ENCODE measurements around the gene SRP9.
"Not testable (repeated sequence)": the region's sequence is repeated elsewhere in the genome, so short reads cannot be mapped to it uniquely, and the experiment has no call there.

The SRP9 gene

GRCh38 chr1:225778337-225778669, 677 bp downstream of the SRP9 start:
- DNase-seq, result no peak

DNA sequence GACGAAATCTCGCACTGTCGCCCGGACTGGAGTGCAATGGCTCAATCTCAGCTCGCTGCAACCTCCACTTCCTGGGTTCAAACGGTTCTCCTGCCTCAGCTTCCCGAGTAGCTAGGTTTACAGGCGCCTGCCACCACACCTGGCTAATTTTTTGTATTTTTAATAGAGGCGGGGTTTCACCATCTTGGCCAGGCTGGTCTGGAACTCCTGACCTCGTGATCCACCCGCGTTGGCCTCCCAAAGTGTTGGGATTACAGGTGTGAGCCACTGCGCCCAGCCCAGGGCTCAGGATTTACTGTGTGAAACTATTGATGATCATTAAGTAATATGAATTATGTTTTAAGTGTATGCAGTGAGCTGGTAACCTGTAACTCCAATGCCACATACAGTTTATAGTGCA, 1.5 kb downstream of the SRP9 start:
- not testable (repeated sequence) for DNase-seq

GRCh38 chr1:225780134-225780533, 2.5 kb downstream of the SRP9 start:
- no peak for DNase-seq

DNA sequence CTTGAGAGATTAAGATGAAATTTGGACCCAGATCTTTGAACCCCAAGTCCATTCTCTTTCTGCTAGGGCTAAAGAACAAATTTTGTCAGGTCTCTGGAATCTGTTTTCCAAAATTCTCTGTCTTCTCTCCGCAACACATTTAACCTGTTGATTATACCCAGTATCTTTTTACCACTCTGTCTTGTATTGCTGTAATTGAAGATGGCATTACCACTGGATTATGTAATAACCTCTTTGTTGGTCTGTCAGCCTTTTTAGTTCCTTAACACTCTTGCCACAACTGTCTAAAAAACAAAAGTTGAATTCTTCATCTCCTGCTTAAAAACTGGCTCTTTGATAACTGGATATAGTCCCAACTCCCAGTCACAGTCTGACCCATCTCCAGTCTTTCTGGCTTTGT, 3.0 kb downstream of the SRP9 start:
- no peak for DNase-seq

GRCh38 chr1:225789142-225789541, 11.5 kb downstream of the SRP9 start:
- DNase-seq, result not testable (repeated sequence)

- DNase-seq, result no peak
These were observed 17.3 kb downstream of the SRP9 start for GRCh38 chr1:225794954-225795353.

GRCh38 chr1:225796097-225796496, 18.5 kb downstream of the SRP9 start:
- not testable (repeated sequence) for DNase-seq

DNA sequence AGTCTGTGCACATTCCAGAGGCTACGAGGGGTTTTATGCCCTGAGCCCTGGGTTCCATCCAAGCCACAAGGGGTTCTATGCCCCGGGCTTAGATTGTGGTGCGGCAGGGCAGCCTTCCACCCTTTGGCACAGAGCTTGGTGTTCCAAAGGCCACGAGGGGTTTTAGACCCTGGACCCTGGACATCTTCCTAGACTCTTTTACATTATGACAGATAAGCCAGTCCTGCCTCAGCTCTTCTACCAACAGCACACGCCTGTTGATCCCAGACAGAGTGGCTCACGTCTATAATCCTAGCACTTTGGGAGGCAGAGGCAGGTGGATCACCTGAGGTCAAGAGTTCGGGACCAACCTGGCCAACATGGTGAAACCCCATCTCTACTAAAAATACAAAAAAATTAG, 23.5 kb downstream of the SRP9 start:
- not testable (repeated sequence) for DNase-seq

DNA sequence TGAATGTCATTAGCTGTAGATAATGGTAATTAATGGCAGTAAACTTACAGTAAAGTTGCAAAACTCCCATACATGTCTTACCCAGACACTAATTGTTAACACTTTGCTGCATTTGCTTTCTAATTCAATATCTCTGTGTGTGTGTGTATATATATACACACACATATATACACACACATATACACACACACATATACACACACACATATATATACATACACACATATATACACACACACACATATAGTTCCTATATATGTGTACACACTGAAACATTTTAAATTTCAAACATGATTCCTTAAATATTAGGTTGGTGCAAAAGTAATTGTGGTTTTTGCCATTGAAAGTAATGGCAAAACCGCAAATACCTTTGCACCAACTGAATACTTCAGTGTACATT, 28.6 kb downstream of the SRP9 start:
- no peak for DNase-seq

DNA sequence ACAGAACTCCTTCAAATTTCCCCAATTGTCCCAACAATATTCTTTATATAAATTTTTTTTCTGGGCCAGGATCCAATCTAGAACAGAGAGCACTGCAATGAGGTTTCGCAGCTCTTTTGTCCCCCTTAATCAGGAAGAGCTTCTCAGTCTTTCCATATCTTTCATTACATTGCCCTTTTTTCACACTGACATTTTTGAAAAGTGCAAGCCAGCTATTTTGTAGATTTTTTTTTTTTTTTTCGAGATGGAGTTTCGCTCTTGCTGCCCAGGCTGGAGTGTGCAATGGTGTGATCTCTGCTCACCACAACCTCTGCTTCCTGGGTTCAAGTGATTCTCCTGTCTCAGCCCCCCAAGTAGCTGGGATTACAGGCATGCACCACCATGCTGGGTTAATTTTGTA, 29.1 kb downstream of the SRP9 start:
- not testable (repeated sequence) for DNase-seq

- DNase-seq, result no peak
These were observed 30.5 kb downstream of the SRP9 start for GRCh38 chr1:225808136-225808535.

DNA sequence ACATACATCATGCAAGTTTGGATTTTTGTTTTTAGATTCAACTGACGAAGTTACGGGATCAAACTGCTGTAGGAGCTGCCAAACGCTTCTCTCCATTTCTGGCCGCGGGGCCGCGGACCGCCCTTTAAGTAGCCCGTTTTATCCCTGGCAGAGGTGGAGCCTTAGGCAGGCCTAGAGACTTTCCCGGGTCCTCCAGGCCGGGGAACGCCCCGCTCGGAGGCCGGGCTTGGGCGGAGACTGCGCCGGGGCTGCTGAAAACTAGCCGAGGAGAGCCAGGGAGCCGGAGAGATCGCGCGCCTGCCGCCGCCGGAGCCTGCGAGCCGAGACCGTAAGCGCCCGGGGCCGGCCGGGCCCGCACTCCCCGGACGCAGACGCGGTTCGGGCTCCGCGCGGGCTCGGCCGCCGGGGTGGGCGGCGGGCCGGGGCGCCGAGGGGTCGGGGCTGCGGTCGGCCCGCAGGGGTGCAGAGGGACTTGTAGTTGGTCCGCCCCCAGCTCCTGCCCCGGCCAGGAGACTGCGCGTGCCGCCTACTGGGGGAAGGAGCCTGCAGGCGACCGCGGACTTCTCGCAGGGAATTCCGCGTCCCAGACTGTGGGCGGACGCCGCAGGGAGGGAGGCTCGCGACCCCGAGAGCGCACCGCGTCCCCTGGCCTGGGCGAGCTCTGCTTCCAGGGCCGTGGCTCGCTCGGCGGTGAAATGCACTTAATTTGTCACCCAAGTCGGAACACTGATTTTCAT, 32.4 kb downstream of the SRP9 start, which contains the start of gene EPHX1:
Gene EPHX1, plus strand, starts transcription at position 283 of the 737 bp plus-strand sequence. CDS start 18,606 bp downstream, outside the sequence.
- peak; percentile 96 for DNase-seq

DNA sequence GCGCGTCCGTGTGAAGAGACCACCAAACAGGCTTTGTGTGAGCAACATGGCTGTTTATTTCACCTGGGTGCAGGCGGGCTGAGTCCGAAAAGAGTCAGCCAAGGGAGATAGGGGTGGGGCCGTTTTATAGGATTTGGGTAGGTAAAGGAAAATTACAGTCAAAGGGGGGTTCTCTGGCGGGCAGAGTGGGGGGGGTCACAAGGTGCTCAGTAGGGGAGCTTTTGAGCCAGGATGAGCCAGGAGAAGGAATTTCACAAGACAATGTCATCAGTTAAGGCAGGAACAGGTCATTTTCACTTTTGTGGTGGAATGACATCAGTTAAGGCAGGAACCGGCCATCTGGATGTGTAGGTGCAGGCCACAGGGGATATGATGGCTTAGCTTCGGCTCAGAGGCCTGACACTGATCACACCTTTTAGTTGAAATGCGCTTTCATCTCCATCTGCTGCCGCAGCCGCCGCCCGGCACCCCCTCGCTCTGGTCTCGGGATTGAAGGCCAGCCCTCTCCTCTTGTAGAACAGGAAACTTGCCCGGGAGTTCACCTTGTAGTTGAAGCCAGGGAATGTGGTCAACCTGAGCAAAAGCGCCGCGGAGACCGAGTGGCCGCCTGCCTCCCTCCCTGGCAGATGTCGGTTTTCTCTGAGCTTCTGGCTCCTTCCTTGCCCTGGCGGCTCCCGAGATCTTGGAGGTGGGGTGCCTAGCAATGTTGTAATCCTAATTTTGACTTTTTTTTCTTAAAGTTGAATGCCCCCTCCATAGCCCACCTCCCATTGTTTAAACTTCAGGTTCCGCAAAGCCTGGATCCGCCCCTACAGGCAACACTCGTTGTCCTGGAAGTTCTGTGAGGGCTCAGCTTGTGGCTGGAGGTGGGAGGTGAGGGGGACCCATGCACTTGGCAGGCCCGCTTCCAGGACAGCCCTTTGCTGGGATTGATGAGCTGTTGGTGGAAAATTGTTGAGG, 33.2 kb downstream of the SRP9 start:
- peak; percentile 82 for DNase-seq

- no peak for DNase-seq
These were observed 34.2 kb downstream of the SRP9 start for GRCh38 chr1:225811622-225812487.

DNA sequence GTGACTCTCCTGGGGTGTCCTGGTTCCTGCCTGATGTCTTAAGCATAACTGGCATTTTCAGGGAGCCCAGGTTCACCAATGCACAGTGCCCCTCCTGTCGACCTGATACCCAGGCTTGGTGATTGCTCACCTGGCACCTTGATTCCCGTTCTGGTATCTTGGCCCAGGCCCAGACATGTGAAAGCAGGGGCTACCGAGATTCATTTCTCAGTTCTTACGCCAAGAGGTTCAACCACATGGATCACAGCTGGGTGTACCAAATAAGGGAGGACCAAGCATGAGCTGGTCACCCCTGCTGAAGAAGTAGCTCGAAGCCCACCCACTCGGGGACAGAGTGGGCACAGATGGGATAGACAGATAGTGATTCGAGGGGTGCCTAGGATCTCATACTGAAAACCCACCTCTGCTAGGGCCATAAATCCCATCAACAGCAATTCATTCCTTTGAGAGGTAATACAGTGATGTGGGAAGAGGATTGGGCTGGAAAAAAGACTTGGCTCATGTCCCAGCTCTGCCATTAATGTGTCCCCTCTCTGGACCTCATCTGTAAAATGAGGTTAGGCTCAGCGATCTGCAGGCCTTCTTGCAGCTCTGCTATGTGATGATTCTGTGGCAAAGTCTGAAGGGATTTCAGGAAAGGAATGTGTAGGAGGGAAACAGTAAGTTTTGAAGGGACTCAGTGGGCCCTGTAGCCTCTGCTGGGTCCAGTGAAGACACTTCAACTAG, 35.0 kb downstream of the SRP9 start:
- DNase-seq, result no peak

DNA sequence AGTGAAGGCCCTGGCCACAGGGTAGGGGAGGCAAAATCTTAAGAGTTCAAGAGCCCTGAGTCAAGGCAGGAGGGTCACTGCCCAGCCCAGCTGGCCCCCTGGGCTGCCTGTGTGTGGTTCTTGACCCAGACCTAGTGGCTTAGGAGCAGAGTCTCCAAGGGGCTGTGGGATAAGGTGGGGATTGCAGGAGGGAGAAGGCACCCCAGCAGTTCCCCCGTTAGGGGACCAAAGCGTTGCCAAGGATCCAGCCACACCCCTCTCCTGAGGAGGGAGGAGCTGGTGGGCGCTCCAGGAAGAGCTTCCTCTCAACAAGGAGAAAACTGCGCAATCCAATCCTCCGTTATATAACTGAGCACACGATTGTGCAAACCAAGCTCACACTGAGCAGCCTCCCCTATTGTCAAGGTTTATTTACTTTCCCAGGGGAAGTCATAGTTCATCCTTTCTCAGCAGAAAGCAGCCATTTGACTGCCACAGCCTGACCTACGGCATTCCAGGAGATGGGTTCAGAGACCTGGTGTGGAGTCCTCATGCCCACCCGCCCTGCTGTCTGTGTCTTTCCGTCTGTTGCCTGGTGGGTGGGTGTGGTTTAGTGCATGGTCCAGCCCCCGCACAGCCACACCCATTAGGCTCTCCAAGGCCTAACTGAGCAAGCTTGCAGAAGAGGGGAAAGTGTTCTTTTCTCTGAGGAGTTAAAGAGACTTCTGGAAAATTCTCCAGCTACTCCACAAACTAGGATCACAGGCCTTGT, 35.8 kb downstream of the SRP9 start:
- DNase-seq, result peak; percentile 90

DNA sequence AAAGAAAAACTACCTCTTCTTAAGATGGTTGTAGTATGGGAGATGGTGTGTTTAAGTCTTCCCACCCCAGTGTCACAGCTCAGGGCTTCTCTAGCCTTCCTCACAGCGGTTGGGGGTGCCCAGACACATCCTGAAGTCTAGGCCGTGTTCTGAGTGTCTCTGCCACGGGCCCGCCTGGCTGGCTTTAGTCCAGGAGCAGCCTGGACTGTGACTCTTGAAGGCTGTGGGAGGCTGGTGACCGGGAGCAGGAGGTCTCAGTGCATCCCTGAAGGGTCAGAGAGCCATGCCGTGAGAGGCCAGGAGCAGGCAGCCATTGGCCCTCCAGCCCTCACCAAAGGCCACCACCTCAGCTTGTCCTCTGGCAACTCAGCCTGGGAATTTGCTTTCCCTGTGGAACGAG, 36.8 kb downstream of the SRP9 start:
- DNase-seq, result no peak

DNA sequence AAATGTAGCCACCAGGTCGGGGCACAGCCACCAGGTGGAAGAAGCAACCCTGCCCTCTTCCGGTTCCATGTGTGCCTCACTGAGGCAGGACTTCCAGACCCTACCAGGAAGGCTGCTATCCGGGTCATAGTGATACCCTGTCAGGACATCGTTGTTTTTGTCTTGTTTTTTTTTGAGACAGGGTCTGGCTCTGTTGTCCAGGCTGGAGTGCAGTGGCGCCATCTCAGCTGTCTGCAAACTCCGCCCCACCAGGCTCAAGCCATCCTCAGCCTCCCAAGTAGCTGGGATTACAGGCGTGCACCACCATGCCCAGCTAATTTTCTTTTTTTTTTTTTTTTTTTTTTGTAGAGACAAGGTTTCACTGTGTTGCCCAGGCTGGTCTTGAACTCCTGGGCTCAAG, 37.5 kb downstream of the SRP9 start:
- DNase-seq, result not testable (repeated sequence)

GRCh38 chr1:225815526-225816178, 38.0 kb downstream of the SRP9 start:
- DNase-seq, result no peak

DNA sequence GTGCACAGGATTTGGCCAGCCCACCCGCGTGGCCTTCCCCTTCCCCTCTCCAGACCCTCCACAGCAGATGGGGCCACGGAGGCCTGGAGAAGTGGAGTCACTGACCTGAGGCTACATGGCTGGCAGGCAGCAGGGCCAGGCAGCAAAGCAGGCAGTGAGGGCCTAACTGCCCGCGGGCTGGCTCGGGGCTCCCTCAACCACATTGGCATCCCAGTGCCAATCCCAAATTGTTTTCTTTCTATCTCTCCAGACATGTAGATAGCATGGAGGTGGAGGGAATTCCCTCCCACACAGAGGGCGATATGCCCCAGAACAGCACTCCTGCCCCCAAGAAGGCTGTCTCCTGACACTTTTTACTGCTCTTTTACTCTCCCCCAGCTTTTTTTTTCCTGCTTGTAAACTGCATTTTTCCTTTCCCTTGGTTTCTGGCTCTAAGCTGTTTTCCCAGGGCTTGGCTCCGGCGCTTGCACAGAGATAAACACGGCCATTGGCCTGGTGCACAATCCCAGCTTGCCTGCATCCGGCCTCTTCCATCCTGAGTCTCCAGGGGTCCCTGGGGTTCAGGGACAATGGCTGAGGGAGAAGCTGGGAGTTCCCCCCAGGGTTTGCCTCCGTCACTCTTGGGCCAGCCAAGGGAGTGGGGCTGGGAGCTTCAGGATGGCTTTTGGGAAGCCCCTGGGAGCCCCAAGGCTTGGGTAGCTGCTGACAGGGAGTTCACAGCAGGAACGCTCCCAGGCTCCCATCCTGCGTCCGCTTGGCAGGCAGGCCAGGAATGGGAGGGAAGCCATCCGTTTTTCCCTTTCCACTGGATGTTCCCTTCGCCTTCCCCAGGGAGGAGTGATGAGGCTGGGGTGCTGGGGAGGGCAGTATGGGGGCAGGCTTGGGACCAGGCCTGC, 39.3 kb downstream of the SRP9 start:
- DNase-seq, result no peak

Measured in islet precursor cell (in vitro differentiated cells).